H9 (cell line): ENCODE data around the gene CMTM8. TPM values are rescaled to one million over a fixed set of nuclear protein-coding genes. Genes with fewer than 3 reads are reported as not detected.

Source experiments
- DNase-seq: peaks from one replicate; pipeline ENCODE4 v3.0.0-alpha.2; 2017
- H2AFZ ChIP-seq: one replicate; pipeline ENCODE4 v1.6.1; 2013; ENCODE audit warnings: mild to moderate bottlenecking, low read length, control low read depth, moderate library complexity
- H2AK5ac ChIP-seq: 2 replicates; pipeline ENCODE4 v1.6.1; 2013; ENCODE audit warnings: low read length, control low read depth, mixed read lengths; ENCODE audit not compliant: insufficient read length
- H2BK120ac ChIP-seq: one replicate; pipeline ENCODE4 v1.6.1; 2013; ENCODE audit warnings: low read depth, mild to moderate bottlenecking, low read length, control low read depth, inconsistent platforms; ENCODE audit not compliant: poor library complexity, severe bottlenecking
- H2BK12ac ChIP-seq: 2 replicates; pipeline ENCODE4 v1.6.1; 2013; ENCODE audit warnings: low read length, control low read depth, mixed read lengths, low read depth; ENCODE audit not compliant: insufficient read length
- H2BK15ac ChIP-seq: 2 replicates; pipeline ENCODE4 v1.6.1; 2013; ENCODE audit warnings: low read depth, low read length, control low read depth
- H2BK20ac ChIP-seq: one replicate; pipeline ENCODE4 v1.6.1; 2013; ENCODE audit warnings: low read depth, mild to moderate bottlenecking, low read length, control low read depth, inconsistent platforms; ENCODE audit not compliant: poor library complexity, severe bottlenecking
- H2BK5ac ChIP-seq: 2 replicates; pipeline ENCODE4 v1.6.1; 2013; ENCODE audit warnings: low read length, control low read depth, mixed read lengths; ENCODE audit not compliant: insufficient read length
- H3K14ac ChIP-seq: 2 replicates; pipeline ENCODE4 v1.6.1; 2013; ENCODE audit warnings: low read length, control low read depth; ENCODE audit not compliant: insufficient read depth
- H3K18ac ChIP-seq: 2 replicates; pipeline ENCODE4 v1.6.1; 2013; ENCODE audit warnings: low read depth, mild to moderate bottlenecking, mixed read lengths, low read length, control low read depth; ENCODE audit not compliant: insufficient read length
- H3K23ac ChIP-seq: 2 replicates; pipeline ENCODE4 v1.6.1; 2013; ENCODE audit warnings: low read length, control low read depth, mixed read lengths, low read depth; ENCODE audit not compliant: insufficient read length
- H3K23me2 ChIP-seq: 2 replicates; pipeline ENCODE4 v1.6.1; 2013; ENCODE audit warnings: low read depth, mild to moderate bottlenecking, mixed read lengths, low read length, control low read depth; ENCODE audit not compliant: insufficient read length, poor library complexity, severe bottlenecking
- H3K27ac ChIP-seq: 2 replicates; pipeline ENCODE4 v1.5.1; 2013; ENCODE audit warnings: low read length, control low read depth, mixed read lengths, low read depth; ENCODE audit not compliant: insufficient read length
- H3K27me3 ChIP-seq: 2 replicates; pipeline ENCODE4 v1.6.1; 2013; ENCODE audit warnings: low read length, control low read depth, inconsistent platforms; ENCODE audit not compliant: insufficient read depth
- H3K4ac ChIP-seq: 2 replicates; pipeline ENCODE4 v1.6.1; 2013; ENCODE audit warnings: low read depth, mild to moderate bottlenecking, control low read depth, inconsistent platforms, low read length, moderate library complexity
- H3K4me1 ChIP-seq: 2 replicates; pipeline ENCODE4 v1.6.1; 2013; ENCODE audit warnings: low read length, control low read depth, inconsistent platforms; ENCODE audit not compliant: insufficient read depth
- H3K4me2 ChIP-seq: 2 replicates; pipeline ENCODE4 v1.6.1; 2013; ENCODE audit warnings: low read length, control low read depth, mixed read lengths; ENCODE audit not compliant: insufficient read length, insufficient read depth
- H3K56ac ChIP-seq: 2 replicates; pipeline ENCODE4 v1.6.1; 2013; ENCODE audit warnings: low read depth, mild to moderate bottlenecking, mixed read lengths, low read length, control low read depth; ENCODE audit not compliant: insufficient read length
- H3K79me1 ChIP-seq: 2 replicates; pipeline ENCODE4 v1.6.1; 2013; ENCODE audit warnings: low read depth, mild to moderate bottlenecking, moderate library complexity, low read length, control low read depth, inconsistent platforms; ENCODE audit not compliant: insufficient read depth, poor library complexity, severe bottlenecking
- H3K79me2 ChIP-seq: 2 replicates; pipeline ENCODE4 v1.6.1; 2013; ENCODE audit warnings: low read length, control low read depth, inconsistent platforms; ENCODE audit not compliant: insufficient read depth
- H3K9ac ChIP-seq: 2 replicates; pipeline ENCODE4 v1.6.1; 2013; ENCODE audit warnings: low read length, control low read depth, mixed read lengths; ENCODE audit not compliant: insufficient read length; ENCODE audit errors: extremely low read depth
- H3K9me3 ChIP-seq: one replicate; pipeline ENCODE4 v1.6.1; 2013; ENCODE audit warnings: low read depth, low read length, inconsistent platforms; ENCODE audit not compliant: control insufficient read depth
- H3T11ph ChIP-seq: one replicate; pipeline ENCODE4 v1.6.1; 2013; ENCODE audit warnings: mild to moderate bottlenecking, low read length, control low read depth, inconsistent platforms
- H4K20me1 ChIP-seq: one replicate; pipeline ENCODE4 v1.6.1; 2013; ENCODE audit not compliant: control insufficient read depth, insufficient read length, insufficient read depth
- H4K5ac ChIP-seq: 2 replicates; pipeline ENCODE4 v1.6.1; 2013; ENCODE audit warnings: low read depth, mild to moderate bottlenecking, mixed read lengths, low read length, control low read depth; ENCODE audit not compliant: insufficient read length
- H4K8ac ChIP-seq: replicated peaks from 2 replicates; pipeline ENCODE4 v1.6.1; 2013; ENCODE audit warnings: low read length, control low read depth, mixed read lengths, low read depth; ENCODE audit not compliant: insufficient read length
- H4K91ac ChIP-seq: 2 replicates; pipeline ENCODE4 v1.6.1; 2013; ENCODE audit warnings: low read depth, mild to moderate bottlenecking, moderate library complexity, mixed read lengths, low read length, control low read depth; ENCODE audit not compliant: insufficient read length
- H3K27ac Mint-ChIP-seq, 3 experiments: 2 replicates in 2 of 3; 3 replicates in 1 of 3; pipeline ENCODE4 v1.8.0; 2020 to 2021; ENCODE audit warnings: mixed read lengths in 3 of 3, mild to moderate bottlenecking in 1 of 3, moderate library complexity in 1 of 3
- H3K27me3 Mint-ChIP-seq: 2 replicates; pipeline ENCODE4 v1.8.0; 2021; ENCODE audit warnings: low read depth, mild to moderate bottlenecking, moderate library complexity, mixed read lengths
- H3K36me3 Mint-ChIP-seq, 3 experiments: 2 replicates in 2 of 3; 3 replicates in 1 of 3; pipeline ENCODE4 v1.8.0; 2020 to 2021; ENCODE audit warnings: low read depth in 3 of 3, mixed read lengths in 3 of 3; ENCODE audit not compliant: insufficient read depth in 1 of 3
- H3K4me1 Mint-ChIP-seq, 2 experiments: 2 replicates each; pipeline ENCODE4 v1.8.0; 2020; ENCODE audit warnings: mixed read lengths in 2 of 2
- H3K4me3 Mint-ChIP-seq, 2 experiments: 2 replicates in 1 of 2; 3 replicates in 1 of 2; pipeline ENCODE4 v1.8.0; 2020 to 2021; ENCODE audit warnings: mild to moderate bottlenecking in 2 of 2, mixed read lengths in 2 of 2, moderate library complexity in 1 of 2
- H3K9me3 Mint-ChIP-seq, 2 experiments: 2 replicates in 1 of 2; 3 replicates in 1 of 2; pipeline ENCODE4 v1.8.0; 2020; ENCODE audit warnings: mild to moderate bottlenecking in 2 of 2, mixed read lengths in 2 of 2, moderate library complexity in 1 of 2
- CTCF ChIP-seq: fragments of 200-600 bp; sonication (generic); conservative IDR thresholded peaks from 3 replicates; pipeline ENCODE4 v1.8.0; 2021; ENCODE audit warnings: antibody characterized with exemption, mild to moderate bottlenecking
- WGBS: extraction: QIAGEN DNeasy Blood & Tissue Kit; methylation state at CpG from one replicate; pipeline ENCODE4 v1.1.7; 2013; ENCODE audit warnings: missing lambda C conversion rate, low lambda C conversion rate, mixed read lengths; ENCODE audit not compliant: insufficient read length; ENCODE audit errors: extremely low coverage; 5-methylcytosine and 5-hydroxymethylcytosine counted together
- total RNA-seq: library from RNA; stranded (reverse); gene quantifications from 2 replicates; pipeline ENCODE4 v1.2.1, GENCODE V29; 2021

The CMTM8 gene
- total RNA-seq, 1 experiment from 2014 or later, result 4.0 TPM

GRCh38 chr3:32395496-32395895 lies 157.0 kb downstream of the CMTM8 start:
- H2AK5ac ChIP-seq, result no peak overlapping the region
- no peak for TF ChIP-seq CTCF
- no peak overlapping the region for H3K56ac ChIP-seq
- no peak overlapping the region for H4K8ac ChIP-seq
- WGBS, result no CpG with 5 or more reads among the region's 2 CpGs
- H2AFZ ChIP-seq, result no peak overlapping the region
- DNase-seq, result no peak
- Mint-ChIP-seq H3K4me1 (peaks cover 28% of the 10 kb centered on the region in 2 experiments), H3K9me3 (peaks cover 0 to 4% of the 10 kb centered on the region in 2 experiments; a peak in 1 of 5 replicates), H3K4me3 (no peak overlapping the region), H3K27me3 (peaks cover 17% of the 10 kb centered on the region), H3K36me3 (peaks cover 0 to 5% (median 2%) of the 10 kb centered on the region in 3 experiments; a peak in 3 of 7 replicates), H3K27ac (no peak overlapping the region)
- H3T11ph ChIP-seq, result no peak overlapping the region
- H3K4ac ChIP-seq, result no peak overlapping the region
- no peak overlapping the region for H3K14ac ChIP-seq
- H3K27ac ChIP-seq, result no peak overlapping the region
- H2BK5ac ChIP-seq, result no peak overlapping the region
- H3K79me1 ChIP-seq, result peaks cover 2% of the 10 kb centered on the region
- no peaks in the 10 kb centered on the region for H3K79me2 ChIP-seq
- no peak overlapping the region for H3K18ac ChIP-seq
- H3K23ac ChIP-seq, result no peak overlapping the region
- no peaks in the 10 kb centered on the region for H4K20me1 ChIP-seq
- H3K23me2 ChIP-seq, result peaks cover 14% of the 10 kb centered on the region
- no peak overlapping the region for H3K9ac ChIP-seq
- H2BK120ac ChIP-seq, result no peak overlapping the region
- no peak overlapping the region for H2BK20ac ChIP-seq
- H4K5ac ChIP-seq, result no peak overlapping the region
- no peaks in the 10 kb centered on the region for H3K9me3 ChIP-seq
- no peak overlapping the region for H2BK15ac ChIP-seq
- no peaks in the 10 kb centered on the region; the same call in 1 of the 2 replicates for H3K4me1 ChIP-seq
- no peaks in the 10 kb centered on the region for H3K27me3 ChIP-seq
- no peak overlapping the region for H4K91ac ChIP-seq
- no peak overlapping the region for H2BK12ac ChIP-seq
- no peak overlapping the region for H3K4me2 ChIP-seq
